Cerebellar nuclear complex (tissue), 1 donor: ENCODE measurements around the gene RPL19.

ENCODE experiments used
- DNase-seq, 2 experiments: peaks; one replicate each; lab custom pipeline; 2025; lab: John Stamatoyannopoulos, UW

Gene RPL19

GRCh38 chr17:39197380-39198185 is 2.5 kb upstream of the RPL19 start, which contains the start of gene CACNB1:
Gene CACNB1, minus strand, starts transcription at chr17:39197669. Its CDS starts 174 bp downstream, at chr17:39197495.
- no peak for DNase-seq

- no peak for DNase-seq
Observed at GRCh38 chr17:39198186-39198566, 1.9 kb upstream of the RPL19 start.

GRCh38 chr17:39199820-39200069 is 338 bp upstream of the RPL19 start:
- DNase-seq = peak in 1 of 2 experiments; percentile 80

- no peak for DNase-seq
Observed at GRCh38 chr17:39200957-39201510, 951 bp downstream of the RPL19 start.

- no peak for DNase-seq
Observed at GRCh38 chr17:39204245-39204644, 4.2 kb downstream of the RPL19 start.

- DNase-seq = no peak
Observed at GRCh38 chr17:39205112-39205526, 5.0 kb downstream of the RPL19 start.

GRCh38 chr17:39208136-39208535 is 8.1 kb downstream of the RPL19 start:
- no peak for DNase-seq

- no peak for DNase-seq
Observed at GRCh38 chr17:39208893-39209292, 8.8 kb downstream of the RPL19 start.

GRCh38 chr17:39209317-39210092 is 9.4 kb downstream of the RPL19 start:
- no peak for DNase-seq

- DNase-seq = no peak
Observed at GRCh38 chr17:39210093-39210434, 10.0 kb downstream of the RPL19 start.

GRCh38 chr17:39212195-39212810 is 12.2 kb downstream of the RPL19 start:
- DNase-seq = no peak

GRCh38 chr17:39212841-39213480 is 12.9 kb downstream of the RPL19 start:
- DNase-seq = peak in 1 of 2 experiments; percentile 46

GRCh38 chr17:39213852-39214251 is 13.8 kb downstream of the RPL19 start:
- no peak for DNase-seq

- DNase-seq = no peak
Observed at GRCh38 chr17:39217734-39218369, 17.8 kb downstream of the RPL19 start.

- DNase-seq = no peak
Observed at GRCh38 chr17:39218906-39219305, 18.8 kb downstream of the RPL19 start.

- DNase-seq = peak; percentile 47 to 78
Observed at GRCh38 chr17:39219647-39220154, 19.6 kb downstream of the RPL19 start.

- no peak for DNase-seq
Observed at GRCh38 chr17:39221572-39221971, 21.5 kb downstream of the RPL19 start.

- DNase-seq = no peak
Observed at GRCh38 chr17:39222151-39222550, 22.1 kb downstream of the RPL19 start.

- no peak for DNase-seq
Observed at GRCh38 chr17:39222866-39223834, 23.1 kb downstream of the RPL19 start.
